ENCODE measurements around the gene DDX11.
"Not testable (repeated sequence)": the region's sequence is repeated elsewhere in the genome, so short reads cannot be mapped to it uniquely, and the experiment has no call there.

DDX11 gene

GRCh38 chr12:31121022-31121728 lies 47.5 kb downstream of the DDX11 start:
- H3K36me3 Mint-ChIP-seq (ENCODE audit: insufficient read depth); H3K4me3 Mint-ChIP-seq; H3K27ac Mint-ChIP-seq (ENCODE audit: low read depth); H3K9me3 Mint-ChIP-seq; DNase-seq (ENCODE audit: low spot score in 2 of 2); ATAC-seq (replicated peaks; ENCODE audit: extremely low read depth, poor library complexity, severe bottlenecking): not testable (repeated sequence)
- Mint-ChIP-seq H3K4me1 (peaks cover 11% of the 10 kb centered on the region), H3K27me3 (peaks cover 28% of the 10 kb centered on the region)

- Mint-ChIP-seq H3K27me3 (peaks cover 21% of the 10 kb centered on the region), H3K36me3 (ENCODE audit: insufficient read depth) (peaks cover under 1% of the 10 kb centered on the region), H3K27ac (ENCODE audit: low read depth) (no peak overlapping the region), H3K9me3 (no peaks in the 10 kb centered on the region), H3K4me1 (peaks cover 11% of the 10 kb centered on the region), H3K4me3 (no peak overlapping the region)
- no peak for ATAC-seq (replicated peaks; ENCODE audit: extremely low read depth, poor library complexity, severe bottlenecking)
- no peak for DNase-seq (ENCODE audit: low spot score in 2 of 2)
These were observed 48.8 kb downstream of the DDX11 start for GRCh38 chr12:31122481-31122880.

- peaks cover 20% of the 10 kb centered on the region for H3K27me3 Mint-ChIP-seq
- not testable (repeated sequence) for H3K27ac Mint-ChIP-seq (ENCODE audit: low read depth); H3K4me1 Mint-ChIP-seq; H3K4me3 Mint-ChIP-seq; H3K9me3 Mint-ChIP-seq; ATAC-seq (replicated peaks; ENCODE audit: extremely low read depth, poor library complexity, severe bottlenecking); DNase-seq (ENCODE audit: low spot score in 2 of 2); H3K36me3 Mint-ChIP-seq (ENCODE audit: insufficient read depth)
These were observed 50.5 kb downstream of the DDX11 start for GRCh38 chr12:31124158-31124557.

GRCh38 chr12:31125171-31125570 lies 51.5 kb downstream of the DDX11 start:
- H3K27me3 Mint-ChIP-seq: peaks cover 20% of the 10 kb centered on the region
- ATAC-seq (replicated peaks; ENCODE audit: extremely low read depth, poor library complexity, severe bottlenecking); H3K9me3 Mint-ChIP-seq: not testable (repeated sequence)

GRCh38 chr12:31127209-31127848 lies 53.7 kb downstream of the DDX11 start:
- not testable (repeated sequence) for H3K4me1 Mint-ChIP-seq; H3K4me3 Mint-ChIP-seq; ATAC-seq (replicated peaks; ENCODE audit: extremely low read depth, poor library complexity, severe bottlenecking); H3K36me3 Mint-ChIP-seq (ENCODE audit: insufficient read depth); DNase-seq (ENCODE audit: low spot score in 2 of 2); H3K27ac Mint-ChIP-seq (ENCODE audit: low read depth); H3K9me3 Mint-ChIP-seq
- peaks cover 32% of the 10 kb centered on the region for H3K27me3 Mint-ChIP-seq

More at GRCh38 chr12:31125171-31125570, 51.5 kb downstream of the DDX11 start:
- not testable (repeated sequence) for H3K36me3 Mint-ChIP-seq (ENCODE audit: insufficient read depth); H3K4me1 Mint-ChIP-seq; H3K4me3 Mint-ChIP-seq; H3K27ac Mint-ChIP-seq (ENCODE audit: low read depth); DNase-seq (ENCODE audit: low spot score in 2 of 2)

- not testable (repeated sequence) for H3K36me3 Mint-ChIP-seq (ENCODE audit: insufficient read depth); H3K9me3 Mint-ChIP-seq; H3K27ac Mint-ChIP-seq (ENCODE audit: low read depth); H3K4me3 Mint-ChIP-seq; ATAC-seq (replicated peaks; ENCODE audit: extremely low read depth, poor library complexity, severe bottlenecking); H3K4me1 Mint-ChIP-seq; DNase-seq (ENCODE audit: low spot score in 2 of 2)
- H3K27me3 Mint-ChIP-seq: peaks cover 44% of the 10 kb centered on the region
These were observed 62.9 kb downstream of the DDX11 start for GRCh38 chr12:31136581-31136980.

GRCh38 chr12:31144768-31145167 lies 71.1 kb downstream of the DDX11 start:
- H3K36me3 Mint-ChIP-seq (ENCODE audit: insufficient read depth); H3K27ac Mint-ChIP-seq (ENCODE audit: low read depth): not testable (repeated sequence)

GRCh38 chr12:31145296-31145695 lies 71.6 kb downstream of the DDX11 start:
- H3K9me3 Mint-ChIP-seq; H3K4me3 Mint-ChIP-seq; ATAC-seq (replicated peaks; ENCODE audit: extremely low read depth, poor library complexity, severe bottlenecking); DNase-seq (ENCODE audit: low spot score in 2 of 2); H3K27ac Mint-ChIP-seq (ENCODE audit: low read depth); H3K36me3 Mint-ChIP-seq (ENCODE audit: insufficient read depth); H3K4me1 Mint-ChIP-seq: not testable (repeated sequence)
- H3K27me3 Mint-ChIP-seq: peaks cover 13% of the 10 kb centered on the region

More at GRCh38 chr12:31144768-31145167, 71.1 kb downstream of the DDX11 start:
- DNase-seq (ENCODE audit: low spot score in 2 of 2); H3K4me1 Mint-ChIP-seq; H3K4me3 Mint-ChIP-seq; H3K9me3 Mint-ChIP-seq; ATAC-seq (replicated peaks; ENCODE audit: extremely low read depth, poor library complexity, severe bottlenecking): not testable (repeated sequence)
- peaks cover 19% of the 10 kb centered on the region for H3K27me3 Mint-ChIP-seq

GRCh38 chr12:31147415-31147814 lies 73.8 kb downstream of the DDX11 start:
- H3K27ac Mint-ChIP-seq (ENCODE audit: low read depth); H3K36me3 Mint-ChIP-seq (ENCODE audit: insufficient read depth); H3K9me3 Mint-ChIP-seq; H3K4me1 Mint-ChIP-seq; ATAC-seq (replicated peaks; ENCODE audit: extremely low read depth, poor library complexity, severe bottlenecking); H3K4me3 Mint-ChIP-seq; DNase-seq (ENCODE audit: low spot score in 2 of 2): not testable (repeated sequence)
- H3K27me3 Mint-ChIP-seq: peaks cover 14% of the 10 kb centered on the region

GRCh38 chr12:31150766-31151165 lies 77.1 kb downstream of the DDX11 start:
- not testable (repeated sequence) for H3K27ac Mint-ChIP-seq (ENCODE audit: low read depth); H3K9me3 Mint-ChIP-seq; H3K4me1 Mint-ChIP-seq; H3K4me3 Mint-ChIP-seq; DNase-seq (ENCODE audit: low spot score in 2 of 2); ATAC-seq (replicated peaks; ENCODE audit: extremely low read depth, poor library complexity, severe bottlenecking); H3K36me3 Mint-ChIP-seq (ENCODE audit: insufficient read depth)
- peaks cover 35% of the 10 kb centered on the region for H3K27me3 Mint-ChIP-seq
